ENCODE results near the gene KMO. TPM values are rescaled to one million over a fixed set of nuclear protein-coding genes. Genes with fewer than 3 reads are reported as not detected.

KMO gene
- total RNA-seq, 1 experiment from 2014 or later = not detected

- H3K9me3 ChIP-seq (ENCODE audit: control insufficient read depth, low read depth, low read length) = no peaks in the 10 kb centered on the region
- no peak overlapping the region for H2BK15ac ChIP-seq (ENCODE audit: low read depth, low read length)
- no peaks in the 10 kb centered on the region for H3K9me3 Mint-ChIP-seq
- H3K4me3 Mint-ChIP-seq = no peak overlapping the region
- H3T11ph ChIP-seq (ENCODE audit: low read length) = no peak overlapping the region
- no peaks in the 10 kb centered on the region for H3K27me3 Mint-ChIP-seq (ENCODE audit: low read depth)
- H4K20me1 ChIP-seq (ENCODE audit: control insufficient read depth, insufficient read depth, insufficient read length) = no peaks in the 10 kb centered on the region
- H4K5ac ChIP-seq (ENCODE audit: insufficient read length, low read depth, low read length) = no peak overlapping the region
- no peak overlapping the region; a peak in 1 of 7 replicates for H3K27ac Mint-ChIP-seq
- no peak overlapping the region for H2BK20ac ChIP-seq (ENCODE audit: low read depth, low read length, poor library complexity, severe bottlenecking)
- H3K9ac ChIP-seq (ENCODE audit: extremely low read depth, insufficient read length, low read length) = no peak overlapping the region
- H3K4ac ChIP-seq (ENCODE audit: low read depth, low read length) = no peak overlapping the region
- no peaks in the 10 kb centered on the region for H3K79me2 ChIP-seq (ENCODE audit: insufficient read depth, low read length)
- no peak overlapping the region for H2BK12ac ChIP-seq (ENCODE audit: insufficient read length, low read depth, low read length)
- no peaks in the 10 kb centered on the region; a peak in 1 of 7 replicates for H3K36me3 Mint-ChIP-seq (ENCODE audit: insufficient read depth in 1 of 3, low read depth in 3 of 3)
- H3K4me1 Mint-ChIP-seq = no peaks in the 10 kb centered on the region; a peak in 1 of 4 replicates
- TF ChIP-seq, protein P1, sequence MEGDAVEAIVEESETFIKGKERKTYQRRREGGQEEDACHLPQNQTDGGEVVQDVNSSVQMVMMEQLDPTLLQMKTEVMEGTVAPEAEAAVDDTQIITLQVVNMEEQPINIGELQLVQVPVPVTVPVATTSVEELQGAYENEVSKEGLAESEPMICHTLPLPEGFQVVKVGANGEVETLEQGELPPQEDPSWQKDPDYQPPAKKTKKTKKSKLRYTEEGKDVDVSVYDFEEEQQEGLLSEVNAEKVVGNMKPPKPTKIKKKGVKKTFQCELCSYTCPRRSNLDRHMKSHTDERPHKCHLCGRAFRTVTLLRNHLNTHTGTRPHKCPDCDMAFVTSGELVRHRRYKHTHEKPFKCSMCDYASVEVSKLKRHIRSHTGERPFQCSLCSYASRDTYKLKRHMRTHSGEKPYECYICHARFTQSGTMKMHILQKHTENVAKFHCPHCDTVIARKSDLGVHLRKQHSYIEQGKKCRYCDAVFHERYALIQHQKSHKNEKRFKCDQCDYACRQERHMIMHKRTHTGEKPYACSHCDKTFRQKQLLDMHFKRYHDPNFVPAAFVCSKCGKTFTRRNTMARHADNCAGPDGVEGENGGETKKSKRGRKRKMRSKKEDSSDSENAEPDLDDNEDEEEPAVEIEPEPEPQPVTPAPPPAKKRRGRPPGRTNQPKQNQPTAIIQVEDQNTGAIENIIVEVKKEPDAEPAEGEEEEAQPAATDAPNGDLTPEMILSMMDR (conservative IDR thresholded peaks at IDR 0.05) = no peak
- H3K4me1 ChIP-seq (ENCODE audit: insufficient read depth, low read length) = no peaks in the 10 kb centered on the region
- H2BK120ac ChIP-seq (ENCODE audit: low read depth, low read length, poor library complexity, severe bottlenecking) = no peak overlapping the region
- H3K18ac ChIP-seq (ENCODE audit: insufficient read length, low read depth, low read length) = no peak overlapping the region
- no peak overlapping the region for H3K27ac ChIP-seq (ENCODE audit: insufficient read length, low read depth, low read length)
- H4K8ac ChIP-seq (replicated peaks; ENCODE audit: insufficient read length, low read depth, low read length) = no peak overlapping the region
- no peak overlapping the region for H2AK5ac ChIP-seq (ENCODE audit: insufficient read length, low read length)
- H3K27me3 ChIP-seq (ENCODE audit: insufficient read depth, low read length) = no peaks in the 10 kb centered on the region
- no peak overlapping the region for H3K23ac ChIP-seq (ENCODE audit: insufficient read length, low read depth, low read length)
- DNase-seq = no peak
- H3K56ac ChIP-seq (ENCODE audit: insufficient read length, low read depth, low read length) = no peak overlapping the region
- H3K79me1 ChIP-seq (ENCODE audit: insufficient read depth, low read depth, low read length, poor library complexity, severe bottlenecking) = no peaks in the 10 kb centered on the region
- no peak overlapping the region for H2AFZ ChIP-seq (ENCODE audit: low read length)
- no peaks in the 10 kb centered on the region for H3K23me2 ChIP-seq (ENCODE audit: insufficient read length, low read depth, low read length, poor library complexity, severe bottlenecking)
- no peak overlapping the region for H2BK5ac ChIP-seq (ENCODE audit: insufficient read length, low read length)
- no peak overlapping the region for H3K14ac ChIP-seq (ENCODE audit: insufficient read depth, low read length)
- no peak overlapping the region for H4K91ac ChIP-seq (ENCODE audit: insufficient read length, low read depth, low read length)
- no peak overlapping the region for H3K4me2 ChIP-seq (ENCODE audit: insufficient read depth, insufficient read length, low read length)
Measured at GRCh38 chr1:241591317-241591716, 59.1 kb downstream of the KMO start.
